Epithelial cell of proximal tubule (primary cell): ENCODE data around the gene RPL41. TPM values are rescaled to one million over a fixed set of nuclear protein-coding genes. Genes with fewer than 3 reads are reported as not detected.

Source experiments
- DNase-seq: peaks from one replicate; pipeline ENCODE4 v3.0.0-alpha.2; 2011; ENCODE audit warnings: low read depth
- H3K4me3 ChIP-seq: 2 replicates; pipeline ENCODE4 v1.5.1; 2011; ENCODE audit warnings: low read depth, mild to moderate bottlenecking, low read length
- total RNA-seq: library from RNA; depleted of rRNA; stranded (reverse); fragments of >200 nt; gene quantifications from 2 replicates; pipeline ENCODE4 v1.2.3, GENCODE V29; 2015
- TF ChIP-seq, protein P1 (sequence below): conservative IDR thresholded peaks from 2 replicates; pipeline ENCODE4 v1.5.1; 2012; ENCODE audit warnings: low read depth, mild to moderate bottlenecking, low read length

The RPL41 gene
- total RNA-seq, 1 donor from 2014 or later: 5,792 TPM

GRCh38 chr12:56163533-56164344 lies 47.3 kb downstream of the RPL41 start:
- TF ChIP-seq, protein P1, sequence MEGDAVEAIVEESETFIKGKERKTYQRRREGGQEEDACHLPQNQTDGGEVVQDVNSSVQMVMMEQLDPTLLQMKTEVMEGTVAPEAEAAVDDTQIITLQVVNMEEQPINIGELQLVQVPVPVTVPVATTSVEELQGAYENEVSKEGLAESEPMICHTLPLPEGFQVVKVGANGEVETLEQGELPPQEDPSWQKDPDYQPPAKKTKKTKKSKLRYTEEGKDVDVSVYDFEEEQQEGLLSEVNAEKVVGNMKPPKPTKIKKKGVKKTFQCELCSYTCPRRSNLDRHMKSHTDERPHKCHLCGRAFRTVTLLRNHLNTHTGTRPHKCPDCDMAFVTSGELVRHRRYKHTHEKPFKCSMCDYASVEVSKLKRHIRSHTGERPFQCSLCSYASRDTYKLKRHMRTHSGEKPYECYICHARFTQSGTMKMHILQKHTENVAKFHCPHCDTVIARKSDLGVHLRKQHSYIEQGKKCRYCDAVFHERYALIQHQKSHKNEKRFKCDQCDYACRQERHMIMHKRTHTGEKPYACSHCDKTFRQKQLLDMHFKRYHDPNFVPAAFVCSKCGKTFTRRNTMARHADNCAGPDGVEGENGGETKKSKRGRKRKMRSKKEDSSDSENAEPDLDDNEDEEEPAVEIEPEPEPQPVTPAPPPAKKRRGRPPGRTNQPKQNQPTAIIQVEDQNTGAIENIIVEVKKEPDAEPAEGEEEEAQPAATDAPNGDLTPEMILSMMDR: no peak
- DNase-seq: no peak
- H3K4me3 ChIP-seq: no peak overlapping the region

GRCh38 chr12:56164345-56164729 lies 47.9 kb downstream of the RPL41 start:
- TF ChIP-seq, protein P1: no peak
- no peak for DNase-seq
- no peak overlapping the region for H3K4me3 ChIP-seq

DNA sequence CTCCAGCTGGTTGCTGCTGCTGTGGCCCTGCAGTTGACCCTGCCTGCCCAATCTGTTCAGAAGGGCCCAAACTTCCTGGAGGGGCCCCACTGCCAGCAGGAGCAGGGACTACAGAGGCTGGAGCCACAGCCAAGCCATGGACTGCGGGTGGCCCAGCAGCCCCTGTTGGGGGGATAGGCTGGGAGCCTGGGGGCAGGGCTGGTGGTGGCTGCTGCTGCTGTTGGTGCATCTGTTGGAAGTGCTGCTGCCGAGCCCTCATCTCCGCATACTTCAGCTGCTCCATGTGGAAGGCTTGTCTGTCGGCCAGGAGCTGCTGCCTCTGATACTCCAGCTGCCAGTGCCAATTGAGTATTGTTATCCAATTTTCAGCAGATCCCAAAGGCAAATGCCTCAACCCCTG lies 48.9 kb downstream of the RPL41 start:
- no peak for DNase-seq
- H3K4me3 ChIP-seq: no peak overlapping the region
- TF ChIP-seq, protein P1: no peak

Other genes starting within 250 kb of the RPL41 start
- 49.2 and 56.0 TPM in 2 replicates for gene PYM1, start 188.7 kb upstream of the RPL41 start, total RNA-seq
- gene DGKA, start 185.5 kb upstream of the RPL41 start, total RNA-seq: 44.3 and 272 TPM in 2 replicates
- gene PMEL, start 150.6 kb upstream of the RPL41 start, total RNA-seq: 1.4 and 3.7 TPM in 2 replicates
- gene CDK2, start 149.8 kb upstream of the RPL41 start, total RNA-seq: 62.0 and 81.2 TPM in 2 replicates
- gene RAB5B, start 142.6 kb upstream of the RPL41 start, total RNA-seq: 50.1 and 61.5 TPM in 2 replicates
- 12.9 and 15.7 TPM in 2 replicates for gene SUOX, start 119.4 kb upstream of the RPL41 start, total RNA-seq
- gene IKZF4, start 95.6 kb upstream of the RPL41 start, total RNA-seq: 0.94 and 3.1 TPM in 2 replicates
- gene RPS26, start 74.7 kb upstream of the RPL41 start, total RNA-seq: 3,534 and 3,636 TPM in 2 replicates
- 14.3 and 24.2 TPM in 2 replicates for gene ERBB3, start 36.5 kb upstream of the RPL41 start, total RNA-seq
- gene PA2G4, start 12.1 kb upstream of the RPL41 start, total RNA-seq: 230 and 332 TPM in 2 replicates
- 1.8 and 2.7 TPM in 2 replicates for gene ZC3H10, start 1.6 kb downstream of the RPL41 start, total RNA-seq
- gene ESYT1, start 11.6 kb downstream of the RPL41 start, total RNA-seq: 384 and 464 TPM in 2 replicates
- gene MYL6B, start 36.0 kb downstream of the RPL41 start, total RNA-seq: 119 and 133 TPM in 2 replicates
- 3,822 and 3,955 TPM in 2 replicates for gene MYL6, start 41.7 kb downstream of the RPL41 start, total RNA-seq
- gene SMARCC2, start 72.8 kb downstream of the RPL41 start, total RNA-seq: 34.9 and 43.9 TPM in 2 replicates
- 25.1 and 48.4 TPM in 2 replicates for gene RNF41, start 105.3 kb downstream of the RPL41 start, total RNA-seq
- 22.7 and 60.8 TPM in 2 replicates for gene NABP2, start 107.7 kb downstream of the RPL41 start, total RNA-seq
- gene SLC39A5, start 113.4 kb downstream of the RPL41 start, total RNA-seq: not detected in 2 replicates
- gene ANKRD52, start 141.8 kb downstream of the RPL41 start, total RNA-seq: 29.6 and 31.3 TPM in 2 replicates
- 10.9 and 18.8 TPM in 2 replicates for gene COQ10A, start 150.3 kb downstream of the RPL41 start, total RNA-seq
- 133 and 174 TPM in 2 replicates for gene CS, start 183.7 kb downstream of the RPL41 start, total RNA-seq
- 141 and 155 TPM in 2 replicates for gene CNPY2, start 199.4 kb downstream of the RPL41 start, total RNA-seq
- gene PAN2, start 217.4 kb downstream of the RPL41 start, total RNA-seq: 12.1 and 15.0 TPM in 2 replicates
- 13.4 and 26.1 TPM in 2 replicates for gene IL23A, start 222.3 kb downstream of the RPL41 start, total RNA-seq
- gene STAT2, start 243.5 kb downstream of the RPL41 start, total RNA-seq: 39.2 and 48.2 TPM in 2 replicates
- not detected in 2 replicates for gene APOF, start 246.2 kb downstream of the RPL41 start, total RNA-seq